Thyroid gland (tissue), 4 donors: Measurements from ENCODE around the gene SCUBE3.

ENCODE experiments used
- CTCF ChIP-seq, 6 experiments: fragments of 200-600 bp in 3 of 6; fragments of 450-650 bp in 3 of 6; sonication (generic) in 3 of 6; IDR thresholded peaks; one replicate each; pipeline ENCODE4 v1.5.1; 2016 to 2019; ENCODE audit warnings: antibody characterized with exemption in 6 of 6, mild to moderate bottlenecking in 2 of 6, inconsistent platforms in 1 of 6, moderate library complexity in 1 of 6
- POLR2A ChIP-seq, 2 donors: fragments of 450-650 bp; IDR thresholded peaks; one replicate each; pipeline ENCODE4 v1.6.1; 2017; ENCODE audit warnings: antibody characterized with exemption in 2 of 2, mild to moderate bottlenecking in 2 of 2, moderate library complexity in 1 of 2

DNA sequence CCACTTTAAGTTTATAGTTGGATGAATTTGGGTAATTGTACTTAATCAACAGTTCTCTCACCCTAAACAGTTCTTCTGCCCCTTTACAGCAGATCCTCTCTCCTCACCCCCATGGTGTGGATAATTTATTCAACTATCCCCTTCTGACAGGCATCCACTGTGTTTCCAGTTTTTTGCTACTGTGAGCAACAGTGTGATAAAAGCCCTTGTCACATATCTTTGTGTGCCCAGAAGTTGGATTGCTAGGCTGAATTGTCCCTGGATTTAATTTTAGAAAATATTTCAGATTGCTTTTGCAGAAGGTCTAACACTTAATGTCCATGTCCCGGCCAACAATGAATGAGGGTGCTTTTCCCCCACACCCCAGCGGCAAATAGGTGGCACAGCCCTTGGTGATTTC, 30.5 kb upstream of the SCUBE3 start:
- no peak for TF ChIP-seq CTCF (IDR thresholded peaks at IDR 0.05)
- no peak for TF ChIP-seq POLR2A (IDR thresholded peaks at IDR 0.05)
